ENCODE measurements around the gene FAM200C. TPM values are rescaled to one million over a fixed set of nuclear protein-coding genes. Genes with fewer than 3 reads are reported as not detected.
A peak's percentile ranks its signal among the peaks of the same experiment; 100 is the strongest.

Gene FAM200C
- total and polyA plus RNA-seq, 10 of the 15 experiments (the other 5 are each of a cell fraction or from before 2014, with no cell fraction given), result 1.0 to 5.4 (median 2.2) TPM

DNA sequence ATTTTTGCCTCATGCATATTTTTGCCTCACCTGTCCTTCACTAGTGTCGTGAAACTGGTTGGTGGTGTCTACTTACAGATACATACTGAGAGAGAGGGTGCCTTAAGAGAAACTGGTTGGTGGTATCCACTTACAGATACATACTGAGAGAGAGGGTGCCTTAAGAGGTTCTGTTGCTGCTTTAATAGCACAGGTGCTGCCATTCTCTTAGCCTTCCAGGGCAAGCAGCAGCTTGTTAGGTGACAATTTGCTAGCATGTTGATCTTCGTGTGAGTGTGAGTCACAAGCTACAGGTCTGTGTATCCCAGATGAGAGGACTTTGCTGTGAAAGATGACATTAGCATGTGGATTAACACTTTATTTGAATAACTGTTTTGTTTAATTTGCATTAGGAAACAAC lies 23.2 kb upstream of the FAM200C start:
- ATAC-seq, result peak; percentile 9
- in situ Hi-C loops (cut with MboI) (no loop called here), intact Hi-C loops (cut with micrococcal nuclease; ENCODE audit: unreplicated experiment) (no loop called here)
- SMC1A ChIA-PET (ENCODE audit: uncharacterized antibody, unreplicated experiment), result interaction anchor here (0.5 to 8.9 kb wide), 14 partner anchors 11 to 85 kb away, joined by 3 to 135 read pairs (median 3); no protein-coding TSS in a partner anchor
- POLR2A ChIA-PET, result interaction anchor here (0.9 to 5.3 kb wide), 14 partner anchors 9 to 304 kb away, joined by 3 to 50 read pairs (median 8); partner anchors contain the start of genes FAM200C and PWWP2A
- peak overlapping the region; percentile 23; the same call in 1 of the 2 replicates for H2AFZ ChIP-seq (ENCODE audit: control insufficient read depth, low read depth, low read length)
- RAD21 ChIA-PET (ENCODE audit: unreplicated experiment), result interaction anchor here (0.8 to 8.6 kb wide), 12 partner anchors 9 to 421 kb away, joined by 3 to 109 read pairs (median 4); partner anchors contain the start of gene FAM200C
- no peak for FAIRE-seq
- peak overlapping the region; percentile 76; the same call in 1 of the 2 replicates for H3K9ac ChIP-seq (ENCODE audit: control insufficient read depth, insufficient read depth, low read length)
- peak overlapping the region; percentile 29 for H3K27ac ChIP-seq (ENCODE audit: control insufficient read depth, insufficient read depth)
- H3K4me3 ChIP-seq, result peak overlapping the region; percentile 74
- WGBS (ENCODE audit: insufficient coverage, insufficient replicate concordance, low lambda C conversion rate, missing lambda C conversion rate), result 17% methylated on average over 2 of the region's 2 CpGs
- H3K79me2 ChIP-seq (ENCODE audit: control insufficient read depth, insufficient read depth, low read length), result peaks cover 54% of the 10 kb centered on the region
- CTCF ChIA-PET, result interaction anchor here (0.7 to 8.9 kb wide), 10 partner anchors 7 to 85 kb away, joined by 3 to 133 read pairs (median 4); no protein-coding TSS in a partner anchor
- DNase-seq (ENCODE audit: low read depth, low spot score), result no peak
- no peaks in the 10 kb centered on the region for H4K20me1 ChIP-seq (ENCODE audit: control insufficient read depth, insufficient read depth)
- peaks cover 4 to 11% of the 10 kb centered on the region in 2 experiments for H3K36me3 ChIP-seq (ENCODE audit: control insufficient read depth in 2 of 2, insufficient read depth in 2 of 2, low read length in 1 of 2)
- no peaks in the 10 kb centered on the region for H3K9me3 ChIP-seq (replicated peaks; ENCODE audit: control insufficient read depth, insufficient read depth, low read length)
- TF ChIP-seq RFX5 (IDR thresholded peaks at IDR 0.05; ENCODE audit: low read depth, low read length), result no peak
- no peak for TF ChIP-seq HDGF (IDR thresholded peaks at IDR 0.05)
- TF ChIP-seq SREBF2 (IDR thresholded peaks at IDR 0.05; ENCODE audit: low read length), result no peak
- TF ChIP-seq MXI1 (IDR thresholded peaks at IDR 0.05; ENCODE audit: low read depth, low read length), result no peak
- no peak for TF ChIP-seq ZBTB33 (IDR thresholded peaks at IDR 0.05)
- TF ChIP-seq ZZZ3 (IDR thresholded peaks at IDR 0.05; ENCODE audit: control insufficient read depth, insufficient read length, low read depth), result no peak
- TF ChIP-seq BHLHE40 (IDR thresholded peaks at IDR 0.05; ENCODE audit: borderline replicate concordance in 1 of 2, low read depth in 2 of 2, low read length in 1 of 2), result no peak
- no peak for TF ChIP-seq NFXL1 (IDR thresholded peaks at IDR 0.05; ENCODE audit: borderline replicate concordance)
- TF ChIP-seq CEBPZ (IDR thresholded peaks at IDR 0.05; ENCODE audit: low read depth, low read length), result no peak
- TF ChIP-seq ZNF274 (IDR thresholded peaks at IDR 0.05; ENCODE audit: insufficient read depth, insufficient read length), result no peak
- no peak for TF ChIP-seq HCFC1 (IDR thresholded peaks at IDR 0.05; ENCODE audit: low read length)
- peak overlapping the region; percentile 91 for H3K4me2 ChIP-seq (ENCODE audit: control insufficient read depth, insufficient read depth)
- H3K27me3 ChIP-seq (replicated peaks in 1 of 2; ENCODE audit: control insufficient read depth in 2 of 2, insufficient read depth in 2 of 2, low read length in 1 of 2), result no peaks in the 10 kb centered on the region
- H3K4me1 ChIP-seq (ENCODE audit: control insufficient read depth, insufficient read depth, low read length), result peaks cover 15% of the 10 kb centered on the region; the same call in 1 of the 2 replicates
- BruUV-seq (replicated peaks), result no TSS peak
